MM.1S (cell line): ENCODE results near the gene SLC37A1.

Experiments
- DNase-seq: peaks from one replicate; pipeline ENCODE4 v3.0.0-alpha.2; 2015
- H2AFZ ChIP-seq: fragments of 300-600 bp; sonication (generic); 2 replicates; pipeline ENCODE4 v1.6.0; 2016; ENCODE audit warnings: antibody characterized with exemption, low read length
- H3F3A ChIP-seq: fragments of 300-600 bp; sonication (generic); 2 replicates; pipeline ENCODE4 v1.6.1; 2016; ENCODE audit warnings: mild to moderate bottlenecking, antibody characterized with exemption, low read length, moderate library complexity, mixed read lengths; ENCODE audit not compliant: insufficient read depth
- H3K27ac ChIP-seq: fragments of 300-600 bp; sonication (generic); 2 replicates; pipeline ENCODE4 v1.5.1; 2016; ENCODE audit warnings: mild to moderate bottlenecking, low read length
- H3K27me3 ChIP-seq: fragments of 300-600 bp; sonication (generic); replicated peaks from 2 replicates; pipeline ENCODE4 v1.6.0; 2016; ENCODE audit warnings: low read length; ENCODE audit not compliant: insufficient read depth
- H3K36me3 ChIP-seq: fragments of 300-600 bp; sonication (generic); replicated peaks from 2 replicates; pipeline ENCODE4 v1.6.1; 2016; ENCODE audit warnings: mild to moderate bottlenecking, low read length, mixed read lengths; ENCODE audit not compliant: insufficient read depth
- H3K4me1 ChIP-seq: fragments of 300-600 bp; sonication (generic); 2 replicates; pipeline ENCODE4 v1.6.1; 2016; ENCODE audit warnings: low read length, mixed read lengths
- H3K4me2 ChIP-seq: fragments of 300-600 bp; sonication (generic); 2 replicates; pipeline ENCODE4 v1.6.0; 2016; ENCODE audit warnings: low read depth, low read length
- H3K4me3 ChIP-seq: fragments of 300-600 bp; sonication (generic); 2 replicates; pipeline ENCODE4 v1.5.1; 2016; ENCODE audit warnings: low read length, mixed read lengths
- H3K79me2 ChIP-seq: fragments of 300-600 bp; sonication (generic); 2 replicates; pipeline ENCODE4 v1.6.1; 2016; ENCODE audit warnings: mixed run types, low read length, mixed read lengths
- H3K9ac ChIP-seq: fragments of 300-600 bp; sonication (generic); 2 replicates; pipeline ENCODE4 v1.6.1; 2016; ENCODE audit warnings: low read length, mixed read lengths
- H3K9me2 ChIP-seq: fragments of 300-600 bp; sonication (generic); replicated peaks from 2 replicates; pipeline ENCODE4 v1.6.1; 2016; ENCODE audit warnings: mild to moderate bottlenecking, low read length, mixed read lengths; ENCODE audit not compliant: insufficient read depth
- H3K9me3 ChIP-seq: fragments of 300-600 bp; sonication (generic); replicated peaks from 2 replicates; pipeline ENCODE4 v1.6.1; 2016; ENCODE audit warnings: mild to moderate bottlenecking, low read length, mixed read lengths; ENCODE audit not compliant: insufficient read depth
- H4K20me1 ChIP-seq: fragments of 300-600 bp; sonication (generic); 2 replicates; pipeline ENCODE4 v1.6.1; 2016; ENCODE audit warnings: mild to moderate bottlenecking, low read length, moderate library complexity, mixed read lengths; ENCODE audit not compliant: insufficient read depth
- EZH2 ChIP-seq: fragments of 300-600 bp; sonication (generic); optimal IDR thresholded peaks from 2 replicates; pipeline ENCODE3; 2017; ENCODE audit warnings: low read depth, mild to moderate bottlenecking, antibody characterized with exemption, low read length, mixed read lengths
- EZH2phosphoT487 ChIP-seq: fragments of 300-600 bp; sonication (generic); IDR thresholded peaks from 2 replicates; pipeline ENCODE4 v1.6.1; 2018; ENCODE audit warnings: antibody characterized with exemption, low read length
- TF ChIP-seq, protein P1 (sequence below): fragments of 300-600 bp; sonication (generic); IDR thresholded peaks from 2 replicates; pipeline ENCODE4 v1.5.1; 2016; ENCODE audit warnings: antibody characterized with exemption, low read length, mixed read lengths

The SLC37A1 gene

DNA sequence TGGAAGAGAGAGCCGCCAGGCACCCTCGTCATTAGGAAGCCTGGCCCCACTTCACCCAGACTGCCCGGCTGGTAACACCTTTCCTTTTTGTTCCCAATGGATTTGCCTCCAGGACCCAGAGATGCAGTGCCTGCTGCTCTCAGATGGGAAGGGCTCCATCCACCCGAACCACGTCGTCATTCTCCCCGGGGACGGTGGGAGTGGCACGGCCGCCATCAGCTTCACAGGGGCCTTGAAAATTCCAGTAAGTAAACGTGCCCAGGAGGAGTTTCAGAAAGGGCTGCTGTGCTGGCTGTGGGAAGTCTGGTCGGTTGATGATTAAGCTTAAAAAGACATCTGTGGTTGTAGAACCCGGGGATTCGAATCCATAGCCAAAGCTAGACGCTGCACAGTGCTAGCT, 45.2 kb downstream of the SLC37A1 start:
- H3F3A ChIP-seq = no peaks in the 10 kb centered on the region
- H3K4me1 ChIP-seq = no peaks in the 10 kb centered on the region
- no peaks in the 10 kb centered on the region for H3K79me2 ChIP-seq
- no peaks in the 10 kb centered on the region for H3K9me3 ChIP-seq
- no peak overlapping the region for H3K4me2 ChIP-seq
- no peak overlapping the region for H2AFZ ChIP-seq
- TF ChIP-seq, protein P1, sequence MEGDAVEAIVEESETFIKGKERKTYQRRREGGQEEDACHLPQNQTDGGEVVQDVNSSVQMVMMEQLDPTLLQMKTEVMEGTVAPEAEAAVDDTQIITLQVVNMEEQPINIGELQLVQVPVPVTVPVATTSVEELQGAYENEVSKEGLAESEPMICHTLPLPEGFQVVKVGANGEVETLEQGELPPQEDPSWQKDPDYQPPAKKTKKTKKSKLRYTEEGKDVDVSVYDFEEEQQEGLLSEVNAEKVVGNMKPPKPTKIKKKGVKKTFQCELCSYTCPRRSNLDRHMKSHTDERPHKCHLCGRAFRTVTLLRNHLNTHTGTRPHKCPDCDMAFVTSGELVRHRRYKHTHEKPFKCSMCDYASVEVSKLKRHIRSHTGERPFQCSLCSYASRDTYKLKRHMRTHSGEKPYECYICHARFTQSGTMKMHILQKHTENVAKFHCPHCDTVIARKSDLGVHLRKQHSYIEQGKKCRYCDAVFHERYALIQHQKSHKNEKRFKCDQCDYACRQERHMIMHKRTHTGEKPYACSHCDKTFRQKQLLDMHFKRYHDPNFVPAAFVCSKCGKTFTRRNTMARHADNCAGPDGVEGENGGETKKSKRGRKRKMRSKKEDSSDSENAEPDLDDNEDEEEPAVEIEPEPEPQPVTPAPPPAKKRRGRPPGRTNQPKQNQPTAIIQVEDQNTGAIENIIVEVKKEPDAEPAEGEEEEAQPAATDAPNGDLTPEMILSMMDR = no peak
- TF ChIP-seq EZH2phosphoT487 = no peak
- TF ChIP-seq EZH2 = no peak
- H3K9me2 ChIP-seq = no peaks in the 10 kb centered on the region
- no peaks in the 10 kb centered on the region for H4K20me1 ChIP-seq
- H3K36me3 ChIP-seq = no peaks in the 10 kb centered on the region
- H3K27ac ChIP-seq = no peak overlapping the region
- H3K27me3 ChIP-seq = peaks cover 60% of the 10 kb centered on the region
- no peak overlapping the region for H3K4me3 ChIP-seq
- no peak overlapping the region for H3K9ac ChIP-seq
- DNase-seq = no peak

DNA sequence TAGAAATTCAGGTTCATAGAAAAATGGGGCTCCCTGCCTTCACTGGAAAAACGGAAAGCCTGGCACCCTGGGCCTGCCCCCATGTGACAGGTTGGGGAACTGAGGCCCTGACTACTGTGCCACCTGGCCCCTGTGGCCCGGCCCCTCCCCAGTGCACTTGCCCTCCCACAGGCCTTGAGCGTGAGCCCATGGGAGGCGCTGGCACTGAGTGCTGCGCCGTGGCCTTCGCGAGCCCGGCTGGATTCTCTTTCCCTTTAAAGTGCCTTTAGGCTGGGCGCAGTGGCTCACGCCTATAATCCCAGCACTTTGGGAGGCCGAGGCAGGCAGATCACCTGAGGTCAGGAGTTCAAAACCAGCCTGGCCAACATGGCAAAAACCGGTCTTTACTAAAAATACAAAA, 45.7 kb downstream of the SLC37A1 start:
- H3K79me2 ChIP-seq = no peaks in the 10 kb centered on the region
- H2AFZ ChIP-seq = no peak overlapping the region
- no peaks in the 10 kb centered on the region for H3K4me1 ChIP-seq
- no peak overlapping the region for H3K27ac ChIP-seq
- H3K9ac ChIP-seq = no peak overlapping the region
- H3K9me3 ChIP-seq = no peaks in the 10 kb centered on the region
- TF ChIP-seq EZH2phosphoT487 (no peak), EZH2 (no peak)
- TF ChIP-seq, protein P1 = no peak
- H3K4me2 ChIP-seq = no peak overlapping the region
- no peaks in the 10 kb centered on the region for H4K20me1 ChIP-seq
- no peaks in the 10 kb centered on the region for H3K36me3 ChIP-seq
- H3K4me3 ChIP-seq = no peak overlapping the region
- no peaks in the 10 kb centered on the region for H3F3A ChIP-seq
- H3K9me2 ChIP-seq = no peaks in the 10 kb centered on the region
- DNase-seq = no peak
- H3K27me3 ChIP-seq = peaks cover 59% of the 10 kb centered on the region

DNA sequence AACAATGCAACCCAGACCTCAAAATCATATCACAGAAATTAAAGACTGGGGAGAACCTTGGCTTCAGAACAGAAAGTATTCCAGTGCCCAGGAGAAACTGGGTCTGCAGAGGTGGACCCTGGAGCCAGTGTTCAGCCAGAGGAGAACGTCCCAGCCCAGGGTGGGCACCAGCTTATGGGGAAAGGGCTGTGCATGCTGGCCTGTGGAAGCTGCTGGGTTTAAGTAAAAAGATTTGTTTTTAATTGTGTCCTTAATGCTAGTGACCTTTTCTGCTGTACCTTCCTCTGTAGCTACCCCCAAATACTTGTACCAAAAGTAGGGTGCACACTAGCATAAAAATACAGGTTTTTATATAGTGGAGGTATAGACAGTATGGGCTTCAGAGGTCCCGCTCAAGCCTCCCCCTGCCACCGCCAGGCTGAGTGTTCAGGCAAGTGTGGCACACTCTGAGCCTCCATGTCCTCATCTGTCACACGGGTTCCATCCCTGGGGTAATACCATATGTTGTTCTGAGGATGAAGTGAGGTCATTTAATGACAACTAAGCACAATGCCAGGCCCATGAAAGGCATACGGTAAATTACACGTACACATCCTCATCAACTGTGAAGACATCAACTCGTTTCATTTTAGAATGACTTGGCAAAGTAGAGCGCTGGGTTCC, 47.0 kb downstream of the SLC37A1 start:
- H2AFZ ChIP-seq = no peak overlapping the region
- H3K9me3 ChIP-seq = no peaks in the 10 kb centered on the region
- H3K27ac ChIP-seq = no peak overlapping the region
- H3F3A ChIP-seq = no peaks in the 10 kb centered on the region
- TF ChIP-seq EZH2 (no peak), EZH2phosphoT487 (no peak)
- TF ChIP-seq, protein P1 = no peak
- H3K79me2 ChIP-seq = no peaks in the 10 kb centered on the region
- H3K36me3 ChIP-seq = no peaks in the 10 kb centered on the region
- H3K4me3 ChIP-seq = no peak overlapping the region
- H3K4me2 ChIP-seq = no peak overlapping the region
- H3K9ac ChIP-seq = no peak overlapping the region
- H4K20me1 ChIP-seq = 0 out of 2 replicates have a peak, but pooled peaks cover 4% of the 10 kb centered on the region
- H3K4me1 ChIP-seq = no peaks in the 10 kb centered on the region
- peaks cover 68% of the 10 kb centered on the region for H3K27me3 ChIP-seq
- no peak for DNase-seq
- no peaks in the 10 kb centered on the region for H3K9me2 ChIP-seq
